Astrocyte (in vitro differentiated cells and primary cell): ENCODE data around the gene CD52. TPM values are rescaled to one million over a fixed set of nuclear protein-coding genes. Genes with fewer than 3 reads are reported as not detected.

Source experiments
- DNase-seq: peaks from one replicate; pipeline ENCODE4 v3.0.0-alpha.2; 2010; ENCODE audit warnings: low read depth
- FAIRE-seq: peaks from 2 replicates; lab custom pipeline; 2011; peaks lifted over from hg19 to GRCh38; lab: Jason Lieb, UNC
- H2AFZ ChIP-seq: 2 replicates; pipeline ENCODE4 v1.6.0; 2012; ENCODE audit warnings: low read depth, low read length, inconsistent platforms
- H3K27ac ChIP-seq: 2 replicates; pipeline ENCODE4 v1.5.1; 2011; ENCODE audit warnings: low read depth, low read length, inconsistent platforms
- H3K27me3 ChIP-seq: 2 replicates; pipeline ENCODE4 v1.6.0; 2011; ENCODE audit warnings: low read length, inconsistent platforms; ENCODE audit not compliant: insufficient read depth
- H3K36me3 ChIP-seq: 2 replicates; pipeline ENCODE4 v1.5.1; 2011; ENCODE audit warnings: low read length, inconsistent platforms; ENCODE audit not compliant: insufficient read depth
- H3K4me1 ChIP-seq: 2 replicates; pipeline ENCODE4 v1.5.1; 2011; ENCODE audit warnings: low read length, inconsistent platforms; ENCODE audit not compliant: insufficient read depth
- H3K4me2 ChIP-seq: 2 replicates; pipeline ENCODE4 v1.6.0; 2012; ENCODE audit warnings: low read length, inconsistent platforms
- H3K4me3 ChIP-seq: 2 replicates; pipeline ENCODE4 v1.5.1; 2011; ENCODE audit warnings: low read depth, mild to moderate bottlenecking, low read length, inconsistent platforms; ENCODE audit not compliant: insufficient read depth
- H3K79me2 ChIP-seq: 2 replicates; pipeline ENCODE4 v1.6.0; 2012; ENCODE audit warnings: mild to moderate bottlenecking, low read length, inconsistent platforms; ENCODE audit not compliant: insufficient read depth
- H3K9ac ChIP-seq: 2 replicates; pipeline ENCODE4 v1.6.0; 2012; ENCODE audit warnings: mild to moderate bottlenecking, low read length, inconsistent platforms
- H3K9me3 ChIP-seq: 2 replicates; pipeline ENCODE4 v1.5.1; 2012; ENCODE audit warnings: low read depth, mild to moderate bottlenecking, low read length, inconsistent platforms; ENCODE audit not compliant: insufficient read depth
- H4K20me1 ChIP-seq: 2 replicates; pipeline ENCODE4 v1.6.0; 2012; ENCODE audit warnings: low read length, inconsistent platforms; ENCODE audit not compliant: insufficient read depth
- H3K27ac Mint-ChIP-seq: one replicate; pipeline ENCODE4 v1.8.0; 2021; ENCODE audit warnings: mild to moderate bottlenecking, mixed read lengths; ENCODE audit not compliant: unreplicated experiment
- H3K27me3 Mint-ChIP-seq: one replicate; pipeline ENCODE4 v1.8.0; 2021; ENCODE audit warnings: low read depth, mixed read lengths; ENCODE audit not compliant: unreplicated experiment
- H3K36me3 Mint-ChIP-seq: one replicate; pipeline ENCODE4 v1.8.0; 2021; ENCODE audit warnings: low read depth, mixed read lengths; ENCODE audit not compliant: unreplicated experiment
- H3K4me1 Mint-ChIP-seq: one replicate; pipeline ENCODE4 v1.8.0; 2021; ENCODE audit warnings: low read depth, mixed read lengths; ENCODE audit not compliant: unreplicated experiment
- H3K4me3 Mint-ChIP-seq: one replicate; pipeline ENCODE4 v1.8.0; 2021; ENCODE audit warnings: mild to moderate bottlenecking, moderate library complexity, mixed read lengths; ENCODE audit not compliant: unreplicated experiment
- H3K9me3 Mint-ChIP-seq: one replicate; pipeline ENCODE4 v1.8.0; 2021; ENCODE audit warnings: mild to moderate bottlenecking, mixed read lengths; ENCODE audit not compliant: unreplicated experiment
- CTCF ChIP-seq: IDR thresholded peaks from 2 replicates; pipeline ENCODE4 v1.5.1; 2011; ENCODE audit warnings: low read depth, mild to moderate bottlenecking, inconsistent platforms, low read length, moderate library complexity; ENCODE audit not compliant: insufficient read depth
- EZH2 ChIP-seq: IDR thresholded peaks from 2 replicates; pipeline ENCODE4 v1.6.1; 2012; ENCODE audit warnings: mild to moderate bottlenecking, low read length, inconsistent platforms; ENCODE audit not compliant: insufficient read depth
- total RNA-seq: library from RNA; stranded (reverse); gene quantifications from 2 replicates; pipeline ENCODE4 v1.2.1, GENCODE V29; 2021

The CD52 gene
- total RNA-seq, 1 donor from 2014 or later = not detected

GRCh38 chr1:26300578-26301275 is 17.0 kb upstream of the CD52 start:
- FAIRE-seq = no peak
- peaks cover 18% of the 10 kb centered on the region for H3K4me1 Mint-ChIP-seq

GRCh38 chr1:26302733-26303405 is 14.9 kb upstream of the CD52 start:
- Histone ChIP-seq H4K20me1 (no peaks in the 10 kb centered on the region), H3K4me3 (no peak overlapping the region), H3K4me1 (peaks cover 24% of the 10 kb centered on the region), H3K27me3 (no peaks in the 10 kb centered on the region), H3K79me2 (peaks cover 7% of the 10 kb centered on the region), H3K27ac (no peak overlapping the region), H2AFZ (peak overlapping the region; percentile 20), H3K36me3 (no peaks in the 10 kb centered on the region), H3K9ac (no peak overlapping the region), H3K9me3 (no peaks in the 10 kb centered on the region), H3K4me2 (peak overlapping the region; percentile 48)
- peaks cover 18% of the 10 kb centered on the region for H3K4me1 Mint-ChIP-seq
- H3K9me3 Mint-ChIP-seq = no peaks in the 10 kb centered on the region
- H3K36me3 Mint-ChIP-seq = peaks cover 2% of the 10 kb centered on the region
- DNase-seq (peak; percentile 60), FAIRE-seq (no peak)
- no peaks in the 10 kb centered on the region for H3K27me3 Mint-ChIP-seq
- H3K27ac Mint-ChIP-seq = peak overlapping the region; percentile 78
- peak overlapping the region; percentile 57 for H3K4me3 Mint-ChIP-seq
- TF ChIP-seq CTCF = no peak
- no peak for TF ChIP-seq EZH2

More at GRCh38 chr1:26300578-26301275, 17.0 kb upstream of the CD52 start:
- Histone ChIP-seq H3K4me2 (no peak overlapping the region), H3K9ac (no peak overlapping the region), H3K27me3 (no peaks in the 10 kb centered on the region), H3K79me2 (peaks cover 5% of the 10 kb centered on the region), H4K20me1 (no peaks in the 10 kb centered on the region), H3K4me1 (peaks cover 22% of the 10 kb centered on the region), H3K36me3 (no peaks in the 10 kb centered on the region), H3K9me3 (no peaks in the 10 kb centered on the region), H3K27ac (no peak overlapping the region), H2AFZ (no peak overlapping the region), H3K4me3 (no peak overlapping the region)
- no peak for TF ChIP-seq EZH2
- TF ChIP-seq CTCF = no peak
- Mint-ChIP-seq H3K27me3 (no peaks in the 10 kb centered on the region), H3K36me3 (peaks cover 7% of the 10 kb centered on the region), H3K4me3 (no peak overlapping the region), H3K27ac (no peak overlapping the region), H3K9me3 (no peaks in the 10 kb centered on the region)
- no peak for DNase-seq
